Measurements from ENCODE around the gene FLVCR1.
"Not testable (repeated sequence)": the region's sequence is repeated elsewhere in the genome, so short reads cannot be mapped to it uniquely, and the experiment has no call there.

Gene FLVCR1

DNA sequence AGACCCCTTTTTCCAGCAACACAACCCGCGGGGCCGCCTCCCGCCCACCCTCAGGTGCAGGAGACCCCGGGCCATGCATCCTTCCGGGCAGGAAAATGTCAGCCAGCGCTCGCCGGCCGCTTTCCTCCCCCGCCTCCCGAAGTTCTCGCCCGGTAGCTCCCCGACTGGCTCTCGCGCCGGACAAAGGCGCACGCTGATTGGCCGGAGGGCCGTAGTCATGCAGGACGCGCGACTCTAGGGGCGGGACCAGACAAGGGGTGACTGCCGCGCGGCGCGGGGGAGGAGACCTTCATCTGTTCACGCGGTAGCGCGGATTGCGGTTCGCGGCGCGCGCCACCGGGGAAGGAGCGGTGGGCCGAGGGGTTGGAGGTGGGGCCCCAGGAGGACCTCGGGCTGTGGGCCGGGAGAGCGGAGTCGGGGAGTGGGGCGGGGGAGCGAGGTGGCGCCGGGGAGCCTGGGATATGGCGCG, at the start of gene FLVCR1:
Gene FLVCR1 (plus strand): TSS at position 284 of the 469 bp plus-strand sequence. CDS start 178 bp downstream, at position 462.
- DNase-seq (ENCODE audit: low spot score) = peak; percentile 90

DNA sequence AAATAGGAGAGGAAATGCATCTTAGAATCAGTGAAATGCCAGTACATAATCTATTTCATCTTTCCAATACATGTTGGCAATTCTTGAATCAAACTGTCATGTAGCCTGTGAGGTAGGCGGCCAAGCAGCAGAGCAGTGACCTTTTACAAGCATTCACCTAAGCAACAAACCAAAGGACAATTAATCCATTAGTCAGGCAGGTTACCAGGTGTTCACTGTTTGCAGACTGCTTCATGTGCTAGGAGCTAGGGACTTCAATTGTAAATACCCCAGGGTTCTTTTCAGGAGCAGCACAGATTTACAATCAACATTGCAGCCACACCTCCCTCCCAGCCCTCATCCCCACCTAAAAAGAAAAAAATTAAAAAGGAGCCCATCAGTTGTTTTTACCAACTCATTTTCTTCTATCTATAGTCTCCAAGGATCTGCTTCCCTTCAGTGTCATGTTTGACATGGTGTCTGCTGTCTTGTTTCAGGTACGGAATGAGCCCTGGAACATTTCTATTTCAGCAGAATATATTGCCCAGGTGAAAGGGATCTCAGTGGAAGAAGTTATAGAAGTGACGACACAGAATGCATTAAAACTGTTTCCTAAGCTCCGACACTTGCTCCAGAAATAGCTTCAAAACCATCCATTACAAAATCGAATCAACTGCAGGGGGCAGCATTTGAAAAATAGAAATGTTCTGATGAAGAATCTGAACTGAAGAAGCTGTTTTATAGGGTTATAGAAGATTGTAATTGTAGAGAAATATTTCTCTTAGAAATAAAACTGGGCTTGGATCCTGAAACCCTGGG, 43.3 kb upstream of the FLVCR1 start:
- DNase-seq (ENCODE audit: low spot score) = peak; percentile 26

GRCh38 chr1:212816567-212817278, 41.4 kb upstream of the FLVCR1 start:
- no peak for DNase-seq (ENCODE audit: low spot score)

GRCh38 chr1:212819726-212820125, 38.3 kb upstream of the FLVCR1 start:
- DNase-seq (ENCODE audit: low spot score) = no peak

DNA sequence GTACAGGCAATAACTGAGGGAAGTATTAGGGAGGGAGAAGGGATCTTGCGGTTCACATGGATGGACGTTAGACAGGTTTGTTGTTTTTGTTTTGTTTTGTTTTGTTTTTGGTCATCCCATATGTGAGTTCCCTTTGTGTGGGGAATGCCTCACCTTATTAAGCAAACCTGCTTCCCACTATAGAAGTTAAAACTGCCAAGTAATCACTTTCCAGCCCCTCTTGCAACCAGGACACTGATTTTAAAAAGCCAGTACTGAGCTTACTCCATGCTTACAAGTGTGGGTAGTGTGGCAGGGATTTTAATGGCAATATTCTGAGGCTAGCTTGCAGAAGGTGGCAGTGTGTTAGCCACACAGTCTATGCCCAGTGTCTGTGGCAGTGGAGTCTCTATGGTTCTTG, 37.1 kb upstream of the FLVCR1 start:
- DNase-seq (ENCODE audit: low spot score) = no peak

GRCh38 chr1:212822956-212823355, 35.1 kb upstream of the FLVCR1 start:
- DNase-seq (ENCODE audit: low spot score) = no peak

GRCh38 chr1:212824201-212824600, 33.9 kb upstream of the FLVCR1 start:
- DNase-seq (ENCODE audit: low spot score) = no peak

DNA sequence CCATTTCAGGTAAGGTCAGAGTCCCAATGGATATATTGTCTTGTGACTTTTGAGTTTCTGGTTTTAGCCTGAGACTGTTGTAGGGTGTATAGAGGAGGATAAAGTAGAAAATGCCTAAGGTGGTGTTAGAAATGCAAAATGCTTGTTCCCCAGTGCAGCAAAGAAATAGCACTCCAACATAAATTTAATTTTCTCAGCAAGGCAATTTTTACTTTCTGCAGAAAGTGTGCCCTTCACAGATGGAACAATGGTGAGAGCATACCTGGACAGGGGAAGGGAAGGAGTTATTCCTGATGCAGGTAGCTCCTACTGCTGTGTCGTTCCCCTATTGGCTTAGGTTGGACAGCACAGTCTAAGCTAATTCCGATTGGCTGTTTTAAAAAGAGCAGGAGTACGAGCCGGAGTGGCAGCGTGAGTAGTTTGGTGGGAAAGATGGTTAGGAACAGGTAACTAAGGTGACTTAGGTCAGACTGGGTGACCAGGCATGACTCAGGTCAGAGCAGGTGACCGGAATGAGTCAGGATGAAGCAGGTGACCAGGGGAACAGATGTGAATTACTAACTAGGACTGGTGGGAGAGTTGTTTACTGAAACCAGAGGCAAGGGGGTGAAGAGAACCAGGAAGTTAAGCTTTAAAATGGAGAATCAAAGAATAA, 32.1 kb upstream of the FLVCR1 start:
- no peak for DNase-seq (ENCODE audit: low spot score)

DNA sequence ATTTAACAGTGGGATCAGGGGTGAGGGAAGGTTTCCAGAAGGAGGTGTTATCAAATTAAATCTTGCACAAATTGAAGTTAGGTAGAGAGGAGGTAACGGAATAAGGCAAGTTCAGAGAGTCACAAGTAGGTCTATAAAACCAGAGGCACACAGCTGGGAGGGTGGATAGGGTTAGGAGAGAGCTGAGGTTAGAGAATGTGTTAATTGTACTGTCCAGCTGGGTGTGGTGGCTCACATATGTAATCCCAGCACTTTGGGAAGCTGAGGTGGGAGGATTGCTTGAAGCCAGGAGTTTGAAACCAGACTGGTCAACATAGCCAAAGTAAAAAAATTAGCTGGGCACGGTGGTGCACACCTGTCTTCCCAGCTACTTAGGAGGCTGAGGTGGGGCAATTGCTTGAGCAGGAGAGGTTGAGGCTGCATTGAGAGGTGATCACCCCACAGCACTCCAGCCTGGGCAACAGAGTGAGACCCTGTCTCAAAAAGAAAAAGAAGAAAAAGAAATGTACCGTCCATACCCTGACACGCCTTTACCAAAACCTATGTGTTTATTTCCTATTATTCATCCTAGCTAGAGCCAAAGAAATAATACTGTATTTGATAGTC, 30.8 kb upstream of the FLVCR1 start:
- DNase-seq (ENCODE audit: low spot score) = no peak

DNA sequence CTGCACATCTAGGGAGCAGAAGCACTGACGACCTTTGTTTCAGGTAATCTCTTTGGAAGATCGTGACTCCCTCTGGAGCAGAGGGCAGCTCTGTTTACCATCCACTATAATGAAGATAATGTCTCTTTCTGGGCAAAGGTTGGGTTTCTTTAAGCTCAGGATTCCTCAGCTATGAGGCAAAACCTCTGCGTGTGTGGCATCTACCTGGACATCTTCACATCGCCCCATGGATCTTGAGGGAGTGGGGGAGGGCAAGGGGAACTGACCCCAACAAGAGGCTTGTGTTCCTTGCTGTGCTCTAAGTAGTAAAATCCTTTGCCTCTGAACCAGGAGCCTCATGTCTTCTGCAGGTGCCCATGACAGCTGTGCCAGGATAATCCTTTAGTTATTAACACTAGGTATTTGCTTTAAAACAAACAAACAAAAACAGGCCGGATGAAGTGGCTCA, 30.2 kb upstream of the FLVCR1 start:
- DNase-seq (ENCODE audit: low spot score) = no peak

- no peak for DNase-seq (ENCODE audit: low spot score)
Measured at GRCh38 chr1:212828395-212828794, 29.7 kb upstream of the FLVCR1 start.

DNA sequence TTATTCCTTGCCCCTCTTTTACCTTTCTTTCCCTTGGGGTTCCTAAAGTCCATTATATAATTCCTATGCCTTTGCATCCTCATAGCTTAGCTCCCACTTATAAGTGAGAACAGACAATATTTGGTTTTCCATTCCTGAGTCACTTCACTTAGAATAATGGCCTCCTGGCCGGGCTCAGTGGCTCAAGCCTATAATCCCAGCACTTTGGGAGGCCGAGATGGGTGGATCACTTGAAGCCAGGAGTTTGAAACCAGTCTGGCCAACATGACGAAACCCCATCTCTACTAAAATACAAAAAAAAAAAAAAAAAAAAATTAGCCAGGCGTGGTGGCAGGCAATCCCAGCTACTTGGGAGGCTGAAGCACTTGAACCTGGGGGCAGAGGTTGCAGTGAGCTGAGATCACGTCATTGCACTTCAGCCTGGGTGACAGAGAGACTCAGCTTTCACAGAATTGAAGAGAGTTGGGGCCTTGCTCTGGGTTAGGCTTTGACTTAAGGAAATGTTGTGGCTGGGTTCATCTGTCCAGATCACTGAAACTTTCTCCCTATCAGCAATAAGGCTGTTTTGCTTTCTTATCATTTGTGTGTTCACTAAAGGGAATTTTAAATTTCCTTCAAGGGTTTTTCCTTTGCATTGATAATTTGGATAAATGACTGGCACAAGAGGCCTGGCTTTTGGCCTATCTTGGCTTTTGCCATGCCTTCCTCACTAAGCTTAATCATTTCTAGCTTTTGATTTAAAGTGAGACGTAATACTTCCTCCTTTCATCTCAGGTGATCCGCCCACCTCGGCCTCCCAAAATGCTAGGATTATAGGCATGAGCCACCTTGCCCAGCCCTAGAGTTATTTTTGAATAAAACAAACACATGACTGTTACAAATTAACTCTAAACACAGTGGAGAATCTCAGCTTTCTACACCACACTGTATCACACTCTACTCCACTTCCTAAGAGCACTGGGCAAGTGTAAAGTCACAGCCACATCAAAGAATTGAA, 24.6 kb upstream of the FLVCR1 start:
- DNase-seq (ENCODE audit: low spot score) = not testable (repeated sequence)

GRCh38 chr1:212838145-212838544, 19.9 kb upstream of the FLVCR1 start:
- no peak for DNase-seq (ENCODE audit: low spot score)

DNA sequence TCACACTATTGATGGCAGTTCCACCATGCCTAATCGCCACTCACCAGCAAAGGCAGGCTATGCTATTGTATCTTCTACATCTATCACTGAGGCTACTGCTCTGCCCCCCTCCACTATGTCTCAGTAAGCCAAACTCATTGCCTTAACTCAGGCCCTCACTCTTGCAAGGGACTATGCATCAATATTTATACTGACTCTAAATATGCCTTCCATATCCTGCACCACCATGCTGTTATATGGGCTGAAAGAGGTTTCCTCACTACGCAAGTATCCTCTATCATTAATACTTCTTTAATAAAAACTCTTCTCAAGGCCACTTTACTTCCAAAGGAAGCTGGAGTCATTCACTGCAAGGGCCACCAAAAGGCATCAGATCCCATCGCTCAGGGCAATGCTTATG, 13.6 kb upstream of the FLVCR1 start:
- DNase-seq (ENCODE audit: low spot score) = not testable (repeated sequence)

DNA sequence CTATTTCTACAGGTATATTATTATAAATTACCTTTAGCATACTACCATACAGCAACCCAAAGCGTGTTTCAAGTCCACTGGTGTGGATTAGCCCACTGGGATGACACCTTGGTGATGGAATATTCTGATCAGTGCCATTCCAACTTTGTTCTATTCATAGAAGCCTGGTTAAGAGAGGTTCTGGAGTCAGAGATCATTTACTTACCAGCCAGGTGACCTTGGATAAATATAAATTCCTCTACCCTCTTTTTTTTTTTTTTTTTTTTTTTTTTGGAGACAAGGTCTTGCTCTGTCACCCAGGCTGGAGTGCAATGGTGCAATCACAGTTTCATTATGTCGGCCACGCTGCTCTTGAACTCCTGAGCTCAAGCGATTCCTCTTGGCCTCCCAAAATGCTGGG, 10.5 kb upstream of the FLVCR1 start, which contains the start of gene SPATA45:
Gene SPATA45 (minus strand): TSS at position 101 of the 400 bp plus-strand sequence. CDS start 11,500 bp downstream, outside the sequence.
- no peak for DNase-seq (ENCODE audit: low spot score)

DNA sequence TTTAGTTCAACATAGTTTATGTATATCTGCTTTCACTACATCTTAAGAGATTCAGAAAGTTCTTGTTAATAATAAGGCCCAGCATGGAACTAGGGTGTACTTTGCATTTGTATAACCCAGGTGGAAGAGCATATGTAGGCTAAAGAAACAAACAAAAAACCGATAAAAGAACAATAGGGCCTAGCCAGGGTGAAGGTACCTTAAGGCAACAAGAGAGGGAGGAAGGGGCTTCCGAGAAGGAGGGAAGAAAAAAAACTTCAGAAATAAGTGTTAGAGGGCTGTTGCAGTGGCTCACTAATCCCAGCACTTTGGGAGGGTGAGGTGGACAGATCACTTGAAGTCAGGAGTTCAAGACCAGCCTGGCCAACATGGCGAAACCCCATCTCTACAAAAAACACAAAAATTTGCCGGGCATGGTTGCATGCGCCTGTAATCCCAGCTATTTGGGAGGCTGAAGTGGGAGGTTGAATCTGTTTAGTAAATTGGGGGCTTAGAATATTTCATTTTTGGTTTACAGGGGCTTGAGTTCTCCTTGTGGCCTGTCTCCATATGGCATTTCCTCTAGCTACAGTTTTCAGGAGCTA, 5.9 kb upstream of the FLVCR1 start:
- no peak for DNase-seq (ENCODE audit: low spot score)

GRCh38 chr1:212853658-212854057, 4.4 kb upstream of the FLVCR1 start:
- DNase-seq (ENCODE audit: low spot score) = no peak

DNA sequence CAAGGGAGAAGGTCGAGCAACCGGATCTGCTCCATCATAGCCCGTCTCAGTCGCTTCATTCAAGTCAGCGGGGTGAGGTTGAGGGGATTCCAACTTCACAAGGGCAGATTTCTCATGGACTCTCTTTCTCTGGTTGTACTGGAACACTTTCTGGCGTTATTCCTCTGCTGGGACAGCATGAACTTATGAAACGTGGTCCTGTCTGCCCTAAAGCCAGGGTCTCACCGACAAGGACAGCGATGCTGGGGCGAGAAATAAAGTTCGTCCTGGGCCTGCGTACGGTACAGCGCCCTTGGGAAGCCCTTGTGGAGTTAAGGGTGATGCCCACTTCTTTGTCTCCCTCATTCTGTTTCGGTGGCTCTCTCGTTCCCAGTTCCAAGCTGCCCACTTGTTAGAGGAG, 1.3 kb upstream of the FLVCR1 start:
- DNase-seq (ENCODE audit: low spot score) = no peak

DNA sequence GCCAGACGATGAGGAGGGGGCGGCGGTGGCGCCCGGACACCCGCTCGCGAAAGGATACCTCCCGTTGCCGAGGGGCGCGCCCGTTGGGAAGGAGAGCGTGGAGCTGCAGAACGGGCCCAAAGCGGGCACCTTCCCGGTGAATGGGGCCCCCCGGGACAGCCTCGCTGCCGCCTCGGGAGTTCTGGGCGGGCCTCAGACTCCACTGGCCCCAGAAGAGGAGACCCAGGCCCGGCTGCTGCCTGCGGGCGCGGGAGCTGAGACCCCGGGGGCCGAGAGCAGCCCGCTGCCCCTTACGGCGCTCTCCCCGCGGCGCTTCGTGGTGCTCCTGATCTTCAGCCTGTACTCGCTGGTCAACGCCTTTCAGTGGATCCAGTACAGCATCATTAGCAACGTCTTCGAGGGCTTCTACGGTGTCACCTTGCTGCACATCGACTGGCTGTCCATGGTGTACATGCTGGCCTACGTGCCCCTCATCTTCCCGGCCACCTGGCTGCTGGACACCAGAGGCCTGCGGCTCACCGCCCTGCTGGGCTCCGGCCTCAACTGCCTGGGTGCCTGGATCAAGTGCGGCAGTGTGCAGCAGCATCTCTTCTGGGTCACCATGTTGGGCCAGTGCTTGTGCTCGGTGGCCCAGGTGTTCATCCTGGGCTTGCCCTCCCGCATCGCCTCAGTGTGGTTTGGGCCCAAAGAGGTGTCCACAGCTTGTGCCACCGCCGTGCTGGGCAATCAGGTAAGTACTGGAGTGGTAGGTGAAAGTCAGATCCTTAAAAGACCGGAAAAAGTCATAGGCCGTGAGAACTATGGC, 588 bp downstream of the FLVCR1 start:
- DNase-seq (ENCODE audit: low spot score) = no peak

All from hematopoietic multipotent progenitor cell treated with erythropoietin and hydrocortisone succinate and interleukin-3 and kit ligand, for 15 days (in vitro differentiated cells).